ENCODE results near the gene CALN1.

Gene CALN1

GRCh38 chr7:71800321-71800720, 611.8 kb downstream of the CALN1 start:
- DNase-seq (ENCODE audit: low read depth in 2 of 2), result no peak

- no peak for DNase-seq (ENCODE audit: low read depth in 2 of 2)
These were observed 616.7 kb downstream of the CALN1 start for GRCh38 chr7:71795410-71795809.

- no peak for DNase-seq (ENCODE audit: low read depth in 2 of 2)
These were observed 618.9 kb downstream of the CALN1 start for GRCh38 chr7:71793251-71793650.

- DNase-seq (ENCODE audit: low read depth in 2 of 2), result no peak
These were observed 624.6 kb downstream of the CALN1 start for GRCh38 chr7:71787513-71787912.

- DNase-seq (ENCODE audit: low read depth in 2 of 2), result no peak
These were observed 626.9 kb downstream of the CALN1 start for GRCh38 chr7:71785216-71785615.

GRCh38 chr7:71784781-71785180, 627.4 kb downstream of the CALN1 start:
- DNase-seq (ENCODE audit: low read depth in 2 of 2), result no peak

GRCh38 chr7:71784180-71784579, 628.0 kb downstream of the CALN1 start:
- DNase-seq (ENCODE audit: low read depth in 2 of 2), result no peak

GRCh38 chr7:71783779-71784178, 628.4 kb downstream of the CALN1 start:
- DNase-seq (ENCODE audit: low read depth in 2 of 2), result no peak

- no peak for DNase-seq (ENCODE audit: low read depth in 2 of 2)
These were observed 630.1 kb downstream of the CALN1 start for GRCh38 chr7:71782051-71782450.

- no peak for DNase-seq (ENCODE audit: low read depth in 2 of 2)
These were observed 631.9 kb downstream of the CALN1 start for GRCh38 chr7:71780282-71780681.

GRCh38 chr7:71777278-71777677, 634.9 kb downstream of the CALN1 start:
- no peak for DNase-seq (ENCODE audit: low read depth in 2 of 2)

- no peak for DNase-seq (ENCODE audit: low read depth in 2 of 2)
These were observed 635.4 kb downstream of the CALN1 start for GRCh38 chr7:71776726-71777125.

- DNase-seq (ENCODE audit: low read depth in 2 of 2), result no peak
These were observed 636.5 kb downstream of the CALN1 start for GRCh38 chr7:71775648-71776047.

- no peak for DNase-seq (ENCODE audit: low read depth in 2 of 2)
These were observed 639.4 kb downstream of the CALN1 start for GRCh38 chr7:71772779-71773178.

- DNase-seq (ENCODE audit: low read depth in 2 of 2), result no peak
These were observed 641.8 kb downstream of the CALN1 start for GRCh38 chr7:71770269-71770907.

GRCh38 chr7:71769326-71769725, 642.8 kb downstream of the CALN1 start:
- no peak for DNase-seq (ENCODE audit: low read depth in 2 of 2)

- no peak for DNase-seq (ENCODE audit: low read depth in 2 of 2)
These were observed 643.7 kb downstream of the CALN1 start for GRCh38 chr7:71768450-71768849.

GRCh38 chr7:71766016-71766415, 646.1 kb downstream of the CALN1 start:
- no peak for DNase-seq (ENCODE audit: low read depth in 2 of 2)

GRCh38 chr7:71761336-71761735, 650.8 kb downstream of the CALN1 start:
- DNase-seq (ENCODE audit: low read depth in 2 of 2), result no peak

GRCh38 chr7:71754828-71755227, 657.3 kb downstream of the CALN1 start:
- DNase-seq (ENCODE audit: low read depth in 2 of 2), result no peak

- no peak for DNase-seq (ENCODE audit: low read depth in 2 of 2)
These were observed 658.0 kb downstream of the CALN1 start for GRCh38 chr7:71753956-71754664.

GRCh38 chr7:71753236-71753635, 658.9 kb downstream of the CALN1 start:
- DNase-seq (ENCODE audit: low read depth in 2 of 2), result no peak

GRCh38 chr7:71752171-71752935, 659.8 kb downstream of the CALN1 start:
- peak; percentile 17 to 29 for DNase-seq (ENCODE audit: low read depth in 2 of 2)
